MM.1S (cell line): ENCODE measurements around the gene HBA1.

Experiments
- CTCF ChIP-seq: fragments of 300-600 bp; sonication (generic); IDR thresholded peaks from 2 replicates; pipeline ENCODE4 v1.5.1; 2016; ENCODE audit warnings: antibody characterized with exemption, low read length, mixed read lengths
- EZH2 ChIP-seq: fragments of 300-600 bp; sonication (generic); optimal IDR thresholded peaks from 2 replicates; pipeline ENCODE3; 2017; ENCODE audit warnings: low read depth, mild to moderate bottlenecking, antibody characterized with exemption, low read length, mixed read lengths
- EZH2phosphoT487 ChIP-seq: fragments of 300-600 bp; sonication (generic); IDR thresholded peaks from 2 replicates; pipeline ENCODE4 v1.6.1; 2018; ENCODE audit warnings: antibody characterized with exemption, low read length

DNA sequence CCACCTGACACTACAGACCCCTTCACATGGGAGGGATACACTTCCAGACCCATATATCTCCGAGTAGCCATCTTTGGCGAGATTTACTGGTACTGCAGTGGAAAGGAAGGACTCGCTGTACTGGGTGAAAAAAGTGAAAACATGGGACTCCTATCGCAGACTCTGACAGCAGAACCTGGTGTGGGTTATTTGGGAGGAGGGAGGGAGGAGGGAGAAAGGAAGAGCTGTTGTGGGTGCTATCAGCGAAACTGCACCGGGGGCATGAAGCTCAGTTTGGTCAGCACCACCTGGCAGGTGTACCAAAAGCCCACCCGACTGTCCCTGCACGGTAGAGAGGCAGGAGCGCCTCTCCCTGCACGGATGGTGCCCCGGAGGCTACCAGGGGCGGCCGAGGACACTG is 8.7 kb downstream of the HBA1 start:
- TF ChIP-seq EZH2: no peak
- no peak for TF ChIP-seq CTCF
- no peak for TF ChIP-seq EZH2phosphoT487
